Mucosa of rectum (tissue), 2 donors: ENCODE data around the gene CERKL.

Experiments used
- H3K27ac ChIP-seq, 2 donors: one replicate each; pipeline ENCODE4 v1.7.0; 2013; ENCODE audit warnings: inconsistent platforms in 2 of 2, low read depth in 2 of 2, low read length in 2 of 2
- H3K27me3 ChIP-seq, 2 donors: one replicate each; pipeline ENCODE4 v1.7.0; 2013; ENCODE audit warnings: low read length in 2 of 2; ENCODE audit not compliant: control insufficient read depth in 2 of 2, insufficient read depth in 2 of 2
- H3K36me3 ChIP-seq, 2 donors: one replicate each; pipeline ENCODE4 v1.7.0; 2013; ENCODE audit warnings: low read length in 2 of 2; ENCODE audit not compliant: control insufficient read depth in 2 of 2, insufficient read depth in 2 of 2
- H3K4me1 ChIP-seq, 2 donors: one replicate each; pipeline ENCODE4 v1.7.0; 2013; ENCODE audit warnings: low read length in 2 of 2, mild to moderate bottlenecking in 1 of 2; ENCODE audit not compliant: control insufficient read depth in 2 of 2, insufficient read depth in 2 of 2
- H3K4me3 ChIP-seq, 2 donors: one replicate each; pipeline ENCODE4 v1.7.0; 2013; ENCODE audit warnings: low read length in 2 of 2
- H3K9ac ChIP-seq, 2 donors: one replicate each; pipeline ENCODE4 v1.7.0; 2013; ENCODE audit warnings: low read length in 2 of 2, low read depth in 1 of 2, mild to moderate bottlenecking in 1 of 2
- H3K9me3 ChIP-seq, 2 donors: one replicate each; pipeline ENCODE4 v1.7.0; 2013; ENCODE audit warnings: low read length in 2 of 2; ENCODE audit not compliant: control insufficient read depth in 2 of 2
- donor health status: healthy.
- donor health status: Normal muscosa, but diverticular disease.

The CERKL gene

DNA sequence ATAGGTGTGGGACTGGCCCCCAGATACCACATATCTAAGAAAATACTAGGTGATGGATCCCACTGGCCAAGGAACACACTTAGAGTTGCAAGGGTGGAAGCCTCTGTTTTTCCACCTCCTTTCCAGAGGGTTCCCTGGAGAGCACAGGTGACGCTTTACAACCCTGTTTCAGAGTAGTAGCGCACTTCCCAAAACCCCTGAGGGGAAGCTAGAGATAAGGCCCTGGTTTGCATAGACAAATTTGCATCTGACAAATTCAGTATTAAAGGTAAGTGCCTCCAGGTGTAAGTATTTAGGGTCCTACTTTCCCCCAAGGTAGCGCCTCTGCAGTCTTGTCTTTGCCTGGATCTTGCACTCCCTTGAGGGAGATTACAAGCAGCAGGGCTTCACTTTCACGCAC lies 474 bp upstream of the CERKL start:
- no peaks in the 10 kb centered on the region for H3K4me1 ChIP-seq
- peak overlapping the region in 1 of 2 donors; percentile 53 for H3K4me3 ChIP-seq
- peaks cover 6 to 13% of the 10 kb centered on the region in 2 donors for H3K27me3 ChIP-seq
- no peaks in the 10 kb centered on the region for H3K9me3 ChIP-seq
- no peak overlapping the region for H3K9ac ChIP-seq
- no peak overlapping the region for H3K27ac ChIP-seq
- H3K36me3 ChIP-seq: no peaks in the 10 kb centered on the region

DNA sequence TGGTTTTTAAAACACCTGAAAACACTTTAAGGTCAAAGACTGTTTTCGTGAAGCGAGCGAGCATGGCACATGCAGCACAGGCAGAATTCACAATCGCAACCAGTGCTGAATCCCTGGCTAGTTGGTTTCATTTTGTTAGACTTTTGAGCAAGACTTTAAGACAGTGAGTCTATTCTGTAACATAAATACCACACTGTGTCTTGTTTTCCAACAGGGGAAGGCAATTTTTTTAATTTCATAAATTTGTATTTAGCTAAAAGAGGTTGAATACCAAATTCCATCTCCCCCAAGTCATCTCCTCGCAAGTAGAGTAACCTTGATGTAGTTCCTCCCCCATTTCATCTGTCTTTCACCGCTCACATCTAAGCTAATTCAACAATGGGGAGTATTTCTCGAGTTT lies 1.4 kb downstream of the CERKL start:
- no peak overlapping the region for H3K9ac ChIP-seq
- H3K4me1 ChIP-seq: no peaks in the 10 kb centered on the region
- H3K27me3 ChIP-seq: peaks cover 6 to 13% of the 10 kb centered on the region in 2 donors
- no peak overlapping the region for H3K4me3 ChIP-seq
- H3K9me3 ChIP-seq: no peaks in the 10 kb centered on the region
- H3K27ac ChIP-seq: no peak overlapping the region
- H3K36me3 ChIP-seq: no peaks in the 10 kb centered on the region

DNA sequence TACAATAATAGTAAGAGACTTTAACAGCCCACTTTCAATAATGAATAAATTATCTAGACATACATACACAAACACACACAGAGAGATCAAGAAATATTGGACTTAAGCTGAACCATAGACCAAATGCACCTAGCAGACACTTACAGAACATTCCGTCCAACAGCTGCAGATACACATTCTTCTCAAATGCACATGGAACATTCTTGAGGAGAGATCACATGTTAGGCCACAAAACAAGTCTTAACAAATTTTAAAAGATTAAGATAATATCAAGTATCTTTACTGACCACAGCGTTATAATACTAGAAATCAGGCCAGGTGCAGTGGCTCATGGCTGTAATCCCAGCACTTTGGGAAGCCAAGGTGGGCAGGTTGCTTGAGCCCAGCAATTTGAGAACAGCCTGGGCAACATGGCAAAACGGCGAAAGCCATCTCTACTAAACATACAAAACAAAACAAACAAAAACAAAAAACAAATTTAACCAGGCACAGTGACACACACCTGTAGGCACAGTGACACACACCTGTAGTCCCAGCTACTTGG lies 7.4 kb downstream of the CERKL start:
- no peak overlapping the region for H3K27ac ChIP-seq
- no peak overlapping the region for H3K9ac ChIP-seq
- H3K4me3 ChIP-seq: no peak overlapping the region
- H3K27me3 ChIP-seq: peaks cover 0 to 6% of the 10 kb centered on the region in 2 donors
- H3K4me1 ChIP-seq: no peaks in the 10 kb centered on the region
- H3K9me3 ChIP-seq: no peaks in the 10 kb centered on the region
- H3K36me3 ChIP-seq: no peaks in the 10 kb centered on the region

DNA sequence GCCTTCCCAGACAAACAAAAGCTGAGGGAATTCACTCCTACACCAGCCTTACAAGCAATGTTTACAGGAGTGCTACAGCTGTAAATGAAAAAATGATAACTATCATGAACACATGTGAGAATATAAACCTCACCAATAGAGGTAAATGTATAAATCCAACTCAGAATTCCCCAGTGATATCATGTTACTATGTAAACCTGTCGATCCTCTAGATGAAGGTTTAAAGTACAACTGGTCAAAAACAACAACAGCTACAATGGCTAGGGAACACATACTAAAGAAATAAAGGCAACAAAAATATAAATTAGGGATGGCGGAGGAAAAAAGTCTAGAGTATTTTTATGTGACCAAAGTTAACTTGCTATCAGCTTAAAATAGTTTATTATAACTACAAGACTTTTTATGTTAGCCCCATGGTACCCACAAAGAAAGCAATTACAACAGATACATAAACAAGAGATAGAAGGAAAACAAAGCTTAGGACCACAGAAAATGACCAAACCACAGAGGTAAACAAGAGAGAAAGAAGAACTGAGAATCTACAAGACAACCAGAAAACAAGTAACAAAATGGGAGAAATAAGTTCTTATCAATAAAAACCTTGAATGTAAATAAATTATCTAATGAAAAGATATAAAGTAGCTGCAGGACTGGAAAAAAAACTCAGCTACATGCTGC lies 8.3 kb downstream of the CERKL start:
- peaks cover 0 to 2% of the 10 kb centered on the region in 2 donors for H3K27me3 ChIP-seq
- no peaks in the 10 kb centered on the region for H3K4me1 ChIP-seq
- no peaks in the 10 kb centered on the region for H3K9me3 ChIP-seq

DNA sequence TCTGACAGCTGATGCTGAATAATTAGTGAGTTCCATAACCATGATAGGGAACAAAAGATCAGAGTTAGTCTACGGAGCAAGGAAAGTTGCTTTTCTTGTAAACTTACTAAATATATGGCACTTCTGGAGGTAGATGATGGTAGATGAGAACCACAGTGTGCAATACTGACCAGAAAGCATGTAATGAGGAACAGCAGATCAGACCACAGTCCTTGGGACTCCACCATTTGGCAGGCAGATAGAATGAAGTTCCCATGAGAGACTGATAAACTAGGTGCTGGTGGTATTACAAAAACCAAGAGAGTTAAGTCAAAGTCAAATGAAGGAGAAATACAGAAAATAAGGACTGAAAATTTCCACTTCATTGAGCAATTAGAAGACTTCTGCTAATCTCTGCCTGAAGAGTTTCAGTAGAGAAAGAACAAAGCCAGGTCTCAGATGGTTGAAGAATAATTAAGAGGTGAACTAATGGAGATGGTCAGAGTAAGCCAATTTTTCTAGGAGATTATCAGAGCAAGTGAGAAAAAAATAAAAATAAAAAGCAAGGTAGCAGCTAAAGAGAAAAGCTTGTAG lies 10.4 kb downstream of the CERKL start:
- Histone ChIP-seq H3K4me1 (no peaks in the 10 kb centered on the region), H3K36me3 (no peaks in the 10 kb centered on the region), H3K4me3 (no peak overlapping the region), H3K9me3 (no peaks in the 10 kb centered on the region), H3K27ac (no peak overlapping the region), H3K27me3 (peaks cover 0 to 2% of the 10 kb centered on the region in 2 donors), H3K9ac (no peak overlapping the region)

More for the DNA sequence above, 8.3 kb downstream of the CERKL start:
- no peak overlapping the region for H3K9ac ChIP-seq
- H3K27ac ChIP-seq: no peak overlapping the region
- no peak overlapping the region for H3K4me3 ChIP-seq
- H3K36me3 ChIP-seq: no peaks in the 10 kb centered on the region

DNA sequence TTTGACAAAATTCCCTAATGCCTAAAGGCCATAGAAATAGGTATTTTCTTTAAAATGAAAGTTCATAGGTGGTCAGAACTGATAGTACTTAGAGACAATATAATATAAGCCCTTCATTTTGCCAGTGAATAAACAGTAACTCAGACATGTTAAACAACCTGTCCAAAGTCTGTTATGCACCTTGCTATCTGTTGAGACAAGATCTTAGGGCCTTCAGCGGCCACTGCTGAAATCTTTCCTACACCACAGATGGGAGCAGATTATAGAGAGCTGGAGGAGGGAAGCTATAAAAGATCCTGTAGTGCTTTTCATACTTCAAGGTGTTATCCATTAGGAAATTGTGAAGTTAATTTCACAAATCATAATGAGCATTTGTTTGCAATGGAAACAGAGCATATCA lies 13.8 kb downstream of the CERKL start:
- Histone ChIP-seq H3K27ac (no peak overlapping the region), H3K4me3 (no peak overlapping the region), H3K9me3 (no peaks in the 10 kb centered on the region)

DNA sequence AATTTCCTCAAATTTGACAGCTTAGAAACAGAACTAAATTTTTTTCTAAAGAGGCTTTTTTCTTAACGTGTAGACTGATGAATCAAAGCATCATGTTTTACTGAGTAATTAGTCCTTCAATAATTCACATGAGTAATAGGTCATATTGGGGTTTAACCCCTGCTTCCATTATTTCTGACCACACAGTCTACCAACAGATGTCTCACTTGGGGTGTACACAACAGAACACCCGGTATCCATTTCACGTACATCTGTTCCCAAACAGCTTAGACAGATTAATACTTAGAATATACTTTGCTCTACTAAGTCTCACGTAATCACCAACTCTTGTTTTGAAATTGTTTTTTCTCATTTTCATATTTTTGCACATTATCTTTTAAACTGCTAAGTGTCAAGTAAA lies 14.8 kb downstream of the CERKL start:
- Histone ChIP-seq H3K4me1 (no peaks in the 10 kb centered on the region), H3K27me3 (peaks cover 0 to 5% of the 10 kb centered on the region in 2 donors), H3K36me3 (no peaks in the 10 kb centered on the region), H3K27ac (no peak overlapping the region), H3K9me3 (no peaks in the 10 kb centered on the region), H3K9ac (no peak overlapping the region), H3K4me3 (no peak overlapping the region)

More for the DNA sequence above, 13.8 kb downstream of the CERKL start:
- Histone ChIP-seq H3K36me3 (no peaks in the 10 kb centered on the region), H3K27me3 (peaks cover 0 to 5% of the 10 kb centered on the region in 2 donors), H3K4me1 (no peaks in the 10 kb centered on the region), H3K9ac (no peak overlapping the region)

DNA sequence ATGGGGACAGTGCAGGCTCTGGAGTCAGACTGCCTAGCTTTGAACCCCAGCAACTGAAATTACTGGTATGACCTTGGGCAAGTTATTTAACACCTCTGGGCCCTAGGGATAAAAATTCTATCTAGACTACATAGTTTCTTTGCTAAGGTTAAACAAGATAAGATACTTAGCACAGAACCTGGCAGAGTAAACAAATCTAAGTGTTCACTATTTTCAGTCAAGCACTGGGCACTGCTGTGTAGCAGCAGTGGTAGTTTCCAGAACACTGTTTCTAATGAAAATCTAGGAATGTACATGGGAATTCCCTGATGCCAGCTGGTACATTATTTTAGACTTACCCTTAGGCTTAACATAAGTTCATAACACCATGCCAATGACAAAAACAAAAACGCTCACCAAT lies 17.2 kb downstream of the CERKL start:
- H3K4me3 ChIP-seq: no peak overlapping the region
- peaks cover 0 to 3% of the 10 kb centered on the region in 2 donors for H3K27me3 ChIP-seq
- H3K27ac ChIP-seq: no peak overlapping the region
- H3K9ac ChIP-seq: no peak overlapping the region
- H3K9me3 ChIP-seq: no peaks in the 10 kb centered on the region
- H3K36me3 ChIP-seq: no peaks in the 10 kb centered on the region
- no peaks in the 10 kb centered on the region for H3K4me1 ChIP-seq

DNA sequence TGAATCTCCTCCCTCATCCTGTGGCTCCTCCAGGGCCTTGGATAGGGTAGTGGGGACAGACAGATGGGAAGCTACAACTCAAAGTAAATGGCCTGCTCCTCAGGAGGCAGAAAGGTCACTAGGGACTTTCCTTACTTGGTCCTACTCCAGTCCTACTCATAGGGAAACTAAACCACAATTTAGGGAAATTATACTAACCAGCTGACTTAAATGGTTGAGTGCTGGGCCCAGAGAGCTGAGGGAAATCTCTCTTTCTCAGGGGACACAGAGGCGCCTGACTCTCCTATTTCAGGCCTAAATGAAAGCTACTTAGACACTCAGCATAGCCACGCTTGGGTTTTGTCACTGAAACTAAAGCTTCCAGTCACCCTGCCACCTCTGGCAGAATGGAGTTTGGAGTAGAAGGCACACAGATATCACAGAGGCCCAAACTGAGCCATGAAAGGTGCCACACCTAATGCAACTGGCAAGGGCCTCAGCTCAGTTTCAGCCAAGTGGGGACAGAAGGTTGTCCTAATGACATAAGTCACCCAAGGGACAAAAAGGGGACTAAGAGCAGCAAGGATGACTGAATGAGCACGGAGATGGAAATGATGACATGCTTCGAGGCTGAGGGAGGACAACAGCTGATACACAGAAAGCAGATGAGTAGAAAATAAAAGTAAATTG lies 24.0 kb downstream of the CERKL start:
- Histone ChIP-seq H3K27me3 (no peaks in the 10 kb centered on the region), H3K9me3 (no peaks in the 10 kb centered on the region), H3K27ac (no peak overlapping the region), H3K4me3 (no peak overlapping the region), H3K36me3 (no peaks in the 10 kb centered on the region), H3K4me1 (no peaks in the 10 kb centered on the region), H3K9ac (no peak overlapping the region)
